ENCODE data around the gene ASXL2.

Gene ASXL2

DNA sequence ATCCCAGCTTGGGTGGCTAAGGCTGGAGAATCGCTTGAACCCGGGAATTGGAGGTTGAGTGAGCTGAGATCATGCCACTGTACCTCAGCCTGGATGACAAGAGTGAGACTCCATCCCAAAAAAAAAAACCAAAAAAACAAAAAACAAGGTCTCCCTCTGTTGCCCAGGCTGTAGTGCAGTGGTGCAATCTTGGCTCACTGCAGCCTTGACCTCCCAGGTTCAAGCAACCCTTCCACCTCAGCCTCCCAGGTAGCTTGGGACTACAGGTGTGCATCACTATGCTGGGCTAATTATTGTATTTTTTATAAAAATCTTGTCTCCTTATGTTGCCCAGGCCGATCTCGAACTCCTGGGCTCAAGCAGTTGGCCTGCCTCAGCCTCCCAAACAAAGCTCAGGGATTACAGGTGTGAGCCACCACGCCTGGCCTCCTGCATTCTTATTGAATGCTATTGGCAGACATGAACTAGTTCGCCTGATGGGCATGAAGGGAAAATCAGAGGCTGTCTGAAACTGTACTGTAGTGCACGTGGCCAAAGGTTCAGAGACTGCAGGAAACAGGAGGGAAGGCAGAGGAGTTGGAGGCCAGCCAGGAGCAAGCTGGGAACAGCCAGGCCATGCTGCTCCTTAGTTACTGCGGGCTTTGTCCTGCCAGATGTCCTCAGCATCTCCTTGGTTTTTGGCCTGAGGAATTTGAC lies 16.0 kb upstream of the ASXL2 start:
- ChIA-PET POLR2A (interaction anchor here (1.6 kb wide), 1 partner anchor 16 kb away, joined by 8 read pairs; the partner anchor contains the start of gene ASXL2), CTCF (no interaction called here)
- TF ChIP-seq CTBP1 (IDR thresholded peaks at IDR 0.05; ENCODE audit: borderline replicate concordance) (no peak), SUZ12 (IDR thresholded peaks at IDR 0.05) (no peak), ARNT (IDR thresholded peaks at IDR 0.05) (no peak), FOXM1 (IDR thresholded peaks at IDR 0.05; ENCODE audit: borderline replicate concordance) (no peak)
- DNase-seq (ENCODE audit: extremely low spot score), result no peak

DNA sequence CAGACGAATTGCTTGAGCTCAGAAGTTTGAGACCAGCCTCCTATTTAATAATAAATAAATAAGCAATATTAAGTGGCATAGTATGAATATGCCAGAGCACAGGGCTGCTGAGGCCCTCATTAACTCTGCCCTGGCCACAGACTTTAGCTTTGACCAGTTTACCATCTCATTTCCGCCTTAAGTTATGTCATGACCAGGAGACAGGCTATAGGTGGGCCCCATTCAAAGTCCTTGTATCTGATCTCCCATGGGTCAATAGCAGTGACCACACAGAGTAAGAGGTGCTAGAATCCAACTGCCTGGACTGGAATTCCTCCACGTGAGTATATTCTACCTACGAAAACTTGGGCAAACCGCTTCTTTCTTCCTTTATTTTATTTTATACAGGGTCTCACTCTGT lies 13.4 kb upstream of the ASXL2 start:
- no peak for DNase-seq (ENCODE audit: extremely low spot score)
- ChIA-PET CTCF (no interaction called here), POLR2A (interaction anchor here (4.2 kb wide), 1 partner anchor 13 kb away, joined by 20 read pairs; the partner anchor contains the start of gene ASXL2)
- TF ChIP-seq ELF4 (IDR thresholded peaks at IDR 0.05) (no peak), CTBP1 (IDR thresholded peaks at IDR 0.05; ENCODE audit: borderline replicate concordance) (no peak), HDGF (IDR thresholded peaks at IDR 0.05; ENCODE audit: borderline replicate concordance) (no peak), SP1 (IDR thresholded peaks at IDR 0.05) (no peak), ARNT (IDR thresholded peaks at IDR 0.05) (no peak), FOXM1 (IDR thresholded peaks at IDR 0.05; ENCODE audit: borderline replicate concordance) (no peak), FOXK2 (IDR thresholded peaks at IDR 0.05) (no peak), L3MBTL2 (conservative IDR thresholded peaks at IDR 0.05) (no peak), BHLHE40 (IDR thresholded peaks at IDR 0.05; ENCODE audit: borderline replicate concordance) (no peak), SUZ12 (IDR thresholded peaks at IDR 0.05) (no peak)
- TF ChIP-seq, protein P1, sequence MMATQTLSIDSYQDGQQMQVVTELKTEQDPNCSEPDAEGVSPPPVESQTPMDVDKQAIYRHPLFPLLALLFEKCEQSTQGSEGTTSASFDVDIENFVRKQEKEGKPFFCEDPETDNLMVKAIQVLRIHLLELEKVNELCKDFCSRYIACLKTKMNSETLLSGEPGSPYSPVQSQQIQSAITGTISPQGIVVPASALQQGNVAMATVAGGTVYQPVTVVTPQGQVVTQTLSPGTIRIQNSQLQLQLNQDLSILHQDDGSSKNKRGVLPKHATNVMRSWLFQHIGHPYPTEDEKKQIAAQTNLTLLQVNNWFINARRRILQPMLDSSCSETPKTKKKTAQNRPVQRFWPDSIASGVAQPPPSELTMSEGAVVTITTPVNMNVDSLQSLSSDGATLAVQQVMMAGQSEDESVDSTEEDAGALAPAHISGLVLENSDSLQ (IDR thresholded peaks at IDR 0.05), result no peak

DNA sequence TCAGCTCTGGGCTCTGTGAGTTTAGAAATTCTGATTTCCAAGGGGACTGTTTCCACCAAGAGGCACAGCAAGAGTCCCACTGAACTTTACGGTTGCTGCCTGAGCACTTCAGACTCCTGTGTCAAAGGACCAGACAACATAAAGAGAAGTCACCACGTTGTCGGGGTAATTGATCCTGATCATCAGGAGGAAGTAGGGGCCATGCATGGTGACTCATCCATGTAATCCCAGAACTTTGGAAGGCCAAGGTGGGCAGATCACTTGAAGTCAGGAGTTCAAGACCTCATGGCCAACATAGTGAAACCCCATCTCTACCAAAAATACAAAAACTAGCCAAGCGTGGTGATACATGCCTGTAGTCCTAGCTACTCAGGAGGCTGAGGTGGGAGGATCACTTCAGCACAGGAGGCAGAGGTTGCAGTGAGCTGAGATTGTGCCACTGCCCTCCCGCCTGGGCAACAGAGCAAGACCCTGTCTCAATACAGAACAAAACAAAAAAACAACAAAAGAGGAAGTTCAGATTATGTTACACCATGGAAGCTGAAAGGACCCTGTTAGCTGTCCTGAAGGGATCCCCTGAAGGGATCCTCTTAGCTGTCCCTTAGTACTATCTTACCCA lies 9.4 kb upstream of the ASXL2 start:
- TF ChIP-seq, protein P1 (IDR thresholded peaks at IDR 0.05), result no peak
- no peak for TF ChIP-seq SP1 (IDR thresholded peaks at IDR 0.05)
- TF ChIP-seq NFRKB (IDR thresholded peaks at IDR 0.05), result no peak
- TF ChIP-seq SUZ12 (IDR thresholded peaks at IDR 0.05), result no peak
- no peak for TF ChIP-seq L3MBTL2 (conservative IDR thresholded peaks at IDR 0.05)
- no peak for TF ChIP-seq FOXM1 (IDR thresholded peaks at IDR 0.05; ENCODE audit: borderline replicate concordance)
- TF ChIP-seq FOXK2 (IDR thresholded peaks at IDR 0.05), result no peak
- TF ChIP-seq TARDBP (IDR thresholded peaks at IDR 0.05), result no peak
- ChIA-PET CTCF (no interaction called here), POLR2A (interaction anchor here (2.9 kb wide), 1 partner anchor 9 kb away, joined by 14 read pairs; the partner anchor contains the start of gene ASXL2)
- no peak for DNase-seq (ENCODE audit: extremely low spot score)

DNA sequence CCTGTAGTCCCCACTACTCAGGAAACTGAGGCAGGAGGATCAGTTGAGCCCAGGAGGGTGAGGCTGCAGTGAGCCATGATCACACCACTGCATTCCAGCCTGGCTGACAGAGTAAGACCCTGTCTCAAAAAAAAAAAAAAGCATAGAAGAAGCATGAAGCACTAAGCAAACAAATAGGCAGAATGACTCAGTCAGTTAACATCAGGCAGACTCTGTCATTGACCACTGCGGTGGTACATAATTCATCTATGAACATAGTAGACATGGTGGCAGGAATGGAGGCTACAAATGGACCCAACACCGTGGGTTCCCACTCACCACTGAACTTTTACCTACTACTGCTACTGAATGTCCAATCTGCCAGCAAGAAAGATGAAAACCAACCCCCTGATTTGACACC lies 7.6 kb upstream of the ASXL2 start:
- CTCF ChIA-PET, result no interaction called here
- DNase-seq (ENCODE audit: extremely low spot score), result no peak
- TF ChIP-seq FOXM1 (IDR thresholded peaks at IDR 0.05; ENCODE audit: borderline replicate concordance) (no peak), LEF1 (IDR thresholded peaks at IDR 0.05; ENCODE audit: borderline replicate concordance) (no peak), NFRKB (IDR thresholded peaks at IDR 0.05) (no peak), FOXA1 (IDR thresholded peaks at IDR 0.05) (no peak), L3MBTL2 (conservative IDR thresholded peaks at IDR 0.05) (no peak), ARNT (IDR thresholded peaks at IDR 0.05) (no peak), ZNF384 (IDR thresholded peaks at IDR 0.05) (no peak), SP1 (IDR thresholded peaks at IDR 0.05) (no peak), TARDBP (IDR thresholded peaks at IDR 0.05) (no peak)
- TF ChIP-seq, protein P1 (IDR thresholded peaks at IDR 0.05), result no peak
- POLR2A ChIA-PET, result no interaction called here

DNA sequence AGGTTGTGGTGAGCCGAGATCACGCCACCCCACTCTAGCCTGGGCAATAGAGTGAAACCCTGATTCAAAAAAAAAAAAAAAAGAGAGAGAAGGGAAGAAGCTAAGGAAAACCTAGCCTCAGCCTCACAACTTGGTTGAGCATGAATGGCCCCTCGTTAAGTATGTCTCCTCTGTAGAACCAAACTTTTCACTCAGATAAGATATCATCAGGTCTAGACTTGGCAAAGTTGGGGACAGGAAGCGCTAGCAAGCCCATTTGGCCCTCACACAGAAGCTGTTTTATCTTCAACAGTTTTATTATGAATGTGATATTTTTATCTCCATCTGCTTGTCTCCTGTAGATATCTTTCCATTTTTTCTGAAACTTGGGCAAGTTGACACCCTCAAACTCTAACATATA lies 3.5 kb upstream of the ASXL2 start:
- no peak for DNase-seq (ENCODE audit: extremely low spot score)
- CTCF ChIA-PET, result no interaction called here
- TF ChIP-seq HDGF (IDR thresholded peaks at IDR 0.05; ENCODE audit: borderline replicate concordance) (no peak), FOXK2 (IDR thresholded peaks at IDR 0.05) (no peak), ZNF384 (IDR thresholded peaks at IDR 0.05) (no peak), L3MBTL2 (conservative IDR thresholded peaks at IDR 0.05) (no peak), ELF4 (IDR thresholded peaks at IDR 0.05) (no peak), NFRKB (IDR thresholded peaks at IDR 0.05) (no peak), FOXA1 (IDR thresholded peaks at IDR 0.05) (no peak), TARDBP (IDR thresholded peaks at IDR 0.05) (no peak), SP1 (IDR thresholded peaks at IDR 0.05) (no peak), FOXM1 (IDR thresholded peaks at IDR 0.05; ENCODE audit: borderline replicate concordance) (no peak), SUZ12 (IDR thresholded peaks at IDR 0.05) (no peak), BHLHE40 (IDR thresholded peaks at IDR 0.05; ENCODE audit: borderline replicate concordance) (no peak), ARNT (IDR thresholded peaks at IDR 0.05) (no peak), LEF1 (IDR thresholded peaks at IDR 0.05; ENCODE audit: borderline replicate concordance) (no peak), CTBP1 (IDR thresholded peaks at IDR 0.05; ENCODE audit: borderline replicate concordance) (no peak)
- TF ChIP-seq, protein P1 (IDR thresholded peaks at IDR 0.05), result no peak
- POLR2A ChIA-PET, result no interaction called here
